Psoas muscle (tissue), 8 donors: ENCODE measurements around the gene TMEM38A. TPM values are rescaled to one million over a fixed set of nuclear protein-coding genes. Genes with fewer than 3 reads are reported as not detected.

Experiments
- ATAC-seq, 4 donors: fragments of 200-7000 bp; cut with Tn5 transposase; one replicate each; pipeline ENCODE4 v1.9.1; 2020; ENCODE audit warnings: moderate library complexity in 3 of 4, mild to moderate bottlenecking in 2 of 4
- DNase-seq, 2 donors: peaks; one replicate each; pipeline ENCODE4 v3.0.0-alpha.2; 2020
- H3K27ac ChIP-seq: fragments of 200-600 bp; one replicate; pipeline ENCODE4 v1.8.0; 2022
- H3K27me3 ChIP-seq, 3 donors: fragments of 200-600 bp in 1 of 3; one replicate each; pipeline versions ENCODE4 v1.6.1 to v1.8.0; 2013 to 2022; ENCODE audit warnings: low read length in 2 of 3, mild to moderate bottlenecking in 2 of 3, moderate library complexity in 1 of 3; ENCODE audit not compliant: insufficient read depth in 3 of 3
- H3K36me3 ChIP-seq, 2 donors: fragments of 200-600 bp in 1 of 2; one replicate each; pipeline versions ENCODE4 v1.6.1 to v1.8.0; 2013 to 2022; ENCODE audit warnings: low read depth in 1 of 2, mild to moderate bottlenecking in 1 of 2, moderate library complexity in 1 of 2; ENCODE audit not compliant: insufficient read depth in 1 of 2
- H3K4me1 ChIP-seq: fragments of 200-600 bp; one replicate; pipeline ENCODE4 v1.8.0; 2022
- H3K4me3 ChIP-seq: fragments of 200-600 bp; one replicate; pipeline ENCODE4 v1.8.0; 2022; ENCODE audit warnings: mild to moderate bottlenecking
- H3K9me3 ChIP-seq: fragments of 200-600 bp; one replicate; pipeline ENCODE4 v1.8.0; 2022
- WGBS, 3 donors: extraction: QIAGEN DNeasy Blood & Tissue Kit; methylation state at CpG; one replicate each; pipeline versions ENCODE4 v1.1.6 to v1.1.7; 2013; 5-methylcytosine and 5-hydroxymethylcytosine counted together
- intact Hi-C, 2 donors: fragments of 100-400 bp; cut with DNase I; formaldehyde crosslinking; loops; one replicate each; pipeline versions ENCODE4 v1.11.0 to v1.14.2; 2022
- long read RNA-seq, 2 donors: library from polyadenylated mRNA; unstranded; transcript quantifications; one replicate each; pipeline ENCODE4 v2.0.0, GENCODE V29; 2021
- polyA plus RNA-seq, 3 donors: library from polyadenylated mRNA; stranded (reverse); fragments of 200-250 nt; gene quantifications; one replicate each; pipeline ENCODE4 v1.2.3, GENCODE V29; 2013
- total RNA-seq, 4 donors: library from RNA; stranded (reverse); fragmentation: NEBNext Ultra II Directional in 2 of 4; extraction: Animal tissue kit (Norgen Biotek cat#: 25700) in 2 of 4; gene quantifications; one replicate each; pipeline versions ENCODE4 v1.2.1 to v1.2.4, GENCODE V29; 2021 to 2023
- TF ChIP-seq, protein P1 (sequence below): fragments of 200-600 bp; IDR thresholded peaks from one replicate; pipeline ENCODE4 v1.8.0; 2022; ENCODE audit warnings: antibody characterized with exemption
- donor health status: healthy with polysubstance abuse.
- donor health status: DM: no; HTN: no; CAD: no; lungs with moderate emphysema.
- donor health status: Bipolar disorder and iron deficiency.
- donor health status: healthy.
- donor health status: DM: yes; HTN: yes; CAD: no.
- donor health status: DM: no; HTN: no; CAD: no.
- donor health status: DM: no; HTN: no; CAD: no.
- donor health status: DM: yes; HTN: yes; CAD: no.

The TMEM38A gene, protein sequence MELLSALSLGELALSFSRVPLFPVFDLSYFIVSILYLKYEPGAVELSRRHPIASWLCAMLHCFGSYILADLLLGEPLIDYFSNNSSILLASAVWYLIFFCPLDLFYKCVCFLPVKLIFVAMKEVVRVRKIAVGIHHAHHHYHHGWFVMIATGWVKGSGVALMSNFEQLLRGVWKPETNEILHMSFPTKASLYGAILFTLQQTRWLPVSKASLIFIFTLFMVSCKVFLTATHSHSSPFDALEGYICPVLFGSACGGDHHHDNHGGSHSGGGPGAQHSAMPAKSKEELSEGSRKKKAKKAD
- total RNA-seq (100 to 1,000 TPM; 120 to 184 (median 140) TPM), polyA plus RNA-seq (100 to 1,000 TPM in 2 of 3 donors, 10 to 100 TPM in 1; 53.2 to 295 (median 130) TPM)
- long read RNA-seq, donor 1, transcript TMEM38A-201 (6 exons, 2,649 nt) = major isoform, 194 of 222 reads
- long read RNA-seq, donor 1, partial matches to known transcripts = 25 of 222 reads
- long read RNA-seq, donor 1, other reads (novel, unspliced or antisense) = 2 of 222 reads
- long read RNA-seq, donor 2, transcript TMEM38A-202 (3 exons, 798 nt) = minor isoform, 6 of 536 reads
- long read RNA-seq, donor 2, transcript TMEM38A-201 (6 exons, 2,649 nt) = major isoform, 481 of 536 reads
- long read RNA-seq, donor 2, partial matches to known transcripts = 12 of 536 reads
- long read RNA-seq, donor 2, other reads (novel, unspliced or antisense) = 37 of 536 reads

DNA sequence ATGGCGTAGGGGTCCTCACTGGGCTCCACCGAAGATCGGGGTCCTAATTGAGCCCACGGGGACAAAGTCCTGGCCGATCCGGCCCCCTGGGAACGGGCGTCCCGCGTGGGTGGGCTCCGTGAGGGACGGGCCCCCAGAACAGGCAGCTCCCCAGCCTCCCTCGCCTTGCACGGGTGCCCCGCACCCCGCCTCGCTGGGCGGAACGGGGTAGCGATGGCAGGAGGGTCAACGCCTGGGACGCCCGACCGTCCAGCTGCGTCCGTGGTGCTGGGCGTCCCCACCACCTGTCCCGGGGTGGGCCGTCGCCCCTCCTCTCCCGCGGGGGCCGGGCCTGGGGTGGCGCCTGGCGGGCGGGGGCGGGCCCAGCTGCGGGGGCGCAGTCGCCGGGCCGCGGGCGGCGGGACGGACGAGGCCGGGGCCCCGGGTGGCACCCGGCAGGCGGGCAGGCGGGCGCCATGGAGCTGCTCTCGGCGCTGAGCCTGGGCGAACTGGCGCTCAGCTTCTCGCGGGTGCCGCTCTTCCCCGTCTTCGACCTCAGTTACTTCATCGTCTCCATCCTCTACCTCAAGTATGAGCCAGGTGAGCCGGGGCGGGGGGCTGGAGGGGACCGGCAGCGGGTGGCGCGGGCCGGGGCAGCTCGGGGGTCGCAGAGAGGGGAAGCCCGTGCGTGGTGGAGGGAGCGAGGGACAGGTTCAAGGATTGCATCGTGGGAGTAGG, at the start of gene TMEM38A:
Gene TMEM38A, plus strand, starts transcription at position 377 of the 717 bp plus-strand sequence. Its CDS starts 79 bp downstream, at position 456.
- Histone ChIP-seq H3K27ac (peak within 1 kb of the TSS; percentile 97), H3K36me3 (peaks cover 0 to 33% of the 10 kb centered on the region in 2 donors), H3K9me3 (no peaks in the 10 kb centered on the region), H3K4me3 (peak within 1 kb of the TSS; percentile 74), H3K27me3 (no peaks in the 10 kb centered on the region), H3K4me1 (peaks cover 45% of the 10 kb centered on the region)
- TF ChIP-seq, protein P1, sequence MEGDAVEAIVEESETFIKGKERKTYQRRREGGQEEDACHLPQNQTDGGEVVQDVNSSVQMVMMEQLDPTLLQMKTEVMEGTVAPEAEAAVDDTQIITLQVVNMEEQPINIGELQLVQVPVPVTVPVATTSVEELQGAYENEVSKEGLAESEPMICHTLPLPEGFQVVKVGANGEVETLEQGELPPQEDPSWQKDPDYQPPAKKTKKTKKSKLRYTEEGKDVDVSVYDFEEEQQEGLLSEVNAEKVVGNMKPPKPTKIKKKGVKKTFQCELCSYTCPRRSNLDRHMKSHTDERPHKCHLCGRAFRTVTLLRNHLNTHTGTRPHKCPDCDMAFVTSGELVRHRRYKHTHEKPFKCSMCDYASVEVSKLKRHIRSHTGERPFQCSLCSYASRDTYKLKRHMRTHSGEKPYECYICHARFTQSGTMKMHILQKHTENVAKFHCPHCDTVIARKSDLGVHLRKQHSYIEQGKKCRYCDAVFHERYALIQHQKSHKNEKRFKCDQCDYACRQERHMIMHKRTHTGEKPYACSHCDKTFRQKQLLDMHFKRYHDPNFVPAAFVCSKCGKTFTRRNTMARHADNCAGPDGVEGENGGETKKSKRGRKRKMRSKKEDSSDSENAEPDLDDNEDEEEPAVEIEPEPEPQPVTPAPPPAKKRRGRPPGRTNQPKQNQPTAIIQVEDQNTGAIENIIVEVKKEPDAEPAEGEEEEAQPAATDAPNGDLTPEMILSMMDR = no peak
- WGBS, 3 donors = 0 to 1% (median 1%) methylated on average over 59 to 76 of the region's 76 CpGs
- intact Hi-C loops = no loop called here
- DNase-seq (peak; percentile 74 to 86), ATAC-seq (peak; percentile 64 to 68 (median 66))

DNA sequence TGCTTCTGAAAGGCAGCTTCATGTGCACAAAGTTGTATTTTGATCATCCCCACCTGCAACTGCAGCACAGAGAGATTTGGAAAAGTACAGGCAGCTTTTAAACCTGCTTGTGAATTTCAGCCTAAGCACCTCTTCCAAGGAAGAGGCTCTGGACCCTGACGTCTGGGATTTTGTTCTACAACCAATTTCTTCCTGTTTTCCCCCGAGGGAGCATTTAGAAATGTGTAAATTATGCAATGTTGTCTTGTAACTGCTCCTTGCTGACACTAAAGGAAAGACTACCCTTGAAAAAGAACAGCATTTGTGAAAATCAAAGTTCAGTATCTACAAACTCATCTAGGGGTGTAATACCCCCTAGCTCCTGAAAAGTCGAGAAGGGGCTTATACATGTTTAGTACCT, 48.3 kb upstream of the TMEM38A start:
- intact Hi-C loops = no loop called here
- Histone ChIP-seq H3K9me3 (no peaks in the 10 kb centered on the region), H3K36me3 (no peaks in the 10 kb centered on the region), H3K27ac (peak overlapping the region; percentile 75), H3K4me3 (no peak overlapping the region), H3K27me3 (no peaks in the 10 kb centered on the region), H3K4me1 (peaks cover 60% of the 10 kb centered on the region)
- ATAC-seq (no peak), DNase-seq (peak in 1 of 2 donors; percentile 2)
- WGBS, 3 donors = 48 to 52% (median 49%) methylated on average over 3 of the region's 3 CpGs
- TF ChIP-seq, protein P1 = no peak

DNA sequence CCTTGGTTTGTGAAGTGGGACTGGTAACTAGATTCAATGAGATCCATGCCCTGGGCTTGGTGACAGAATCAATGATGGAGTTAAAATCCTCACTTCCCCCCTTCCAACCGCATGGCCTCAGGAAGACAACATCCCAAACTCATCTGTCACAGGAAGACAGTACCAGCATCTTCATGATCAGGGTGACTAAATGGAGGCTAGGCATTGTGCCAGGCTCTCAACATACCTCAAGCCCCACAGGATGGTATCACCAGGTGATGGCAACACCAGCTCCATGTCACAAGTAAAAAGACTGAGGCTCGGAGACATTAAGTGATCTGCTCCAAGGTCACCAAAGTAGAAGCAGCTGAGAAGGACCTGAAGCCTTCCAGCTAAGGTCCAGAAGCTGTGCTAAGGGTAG, 47.1 kb upstream of the TMEM38A start:
- Histone ChIP-seq H3K27ac (no peak overlapping the region), H3K27me3 (no peaks in the 10 kb centered on the region), H3K9me3 (no peaks in the 10 kb centered on the region), H3K4me1 (peaks cover 60% of the 10 kb centered on the region), H3K36me3 (no peaks in the 10 kb centered on the region), H3K4me3 (no peak overlapping the region)
- intact Hi-C loops = no loop called here
- peak in 1 of 2 donors; percentile 3 for DNase-seq
- TF ChIP-seq, protein P1 = no peak
- ATAC-seq = no peak
- WGBS, 3 donors = 75 to 89% (median 82%) methylated on average over 2 of the region's 2 CpGs

DNA sequence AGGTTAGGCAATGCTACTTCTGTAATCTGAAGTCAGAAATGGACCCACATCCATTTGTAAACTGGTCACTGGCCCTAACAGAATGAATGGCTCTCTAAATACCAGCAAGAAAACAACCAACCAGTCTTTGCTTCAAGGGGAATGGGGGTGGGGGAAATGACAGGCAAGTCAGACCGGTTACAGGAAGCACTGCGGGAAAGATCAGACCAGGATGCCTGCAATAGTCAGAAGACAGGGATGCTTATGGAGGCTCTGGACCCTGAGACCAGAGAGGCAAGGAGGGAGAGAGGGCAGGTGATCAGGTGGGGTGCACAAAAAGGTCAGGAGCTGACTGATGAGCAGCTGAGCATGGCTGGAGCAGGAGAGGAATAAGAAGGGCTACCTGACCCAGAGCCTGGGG, 46.0 kb upstream of the TMEM38A start:
- Histone ChIP-seq H3K4me3 (no peak overlapping the region), H3K27me3 (no peaks in the 10 kb centered on the region), H3K4me1 (peaks cover 65% of the 10 kb centered on the region), H3K9me3 (no peaks in the 10 kb centered on the region), H3K36me3 (no peaks in the 10 kb centered on the region), H3K27ac (no peak overlapping the region)
- ATAC-seq = no peak
- 55 to 56% (median 56%) methylated on average over 2 of the region's 2 CpGs for WGBS, 3 donors
- no peak for DNase-seq
- TF ChIP-seq, protein P1 = no peak
- intact Hi-C loops = no loop called here
